Esophagus muscularis mucosa (tissue), 4 donors: ENCODE measurements around the gene FAM13A. TPM values are rescaled to one million over a fixed set of nuclear protein-coding genes. Genes with fewer than 3 reads are reported as not detected.

Experiments used
- DNase-seq: peaks from one replicate; pipeline ENCODE4 v3.0.0-alpha.2; 2017; ENCODE audit errors: extremely low spot score
- H3K27ac ChIP-seq, 4 donors: fragments of 200-600 bp; sonication (generic); replicated peaks in 1 of 4; 1 replicate in 3 of 4; 2 replicates in 1 of 4; pipeline ENCODE4 v1.5.1; 2016 to 2019; ENCODE audit warnings: mild to moderate bottlenecking in 1 of 4
- H3K27me3 ChIP-seq, 4 donors: fragments of 200-600 bp; sonication (generic); one replicate each; pipeline versions ENCODE4 v1.5.1 to v1.6.0; 2016 to 2019
- H3K36me3 ChIP-seq, 4 donors: fragments of 200-600 bp; sonication (generic); one replicate each; pipeline ENCODE4 v1.5.1; 2016 to 2019
- H3K4me1 ChIP-seq, 4 donors: fragments of 200-600 bp; sonication (generic); one replicate each; pipeline ENCODE4 v1.5.1; 2016 to 2019
- H3K4me3 ChIP-seq, 4 donors: fragments of 200-600 bp; sonication (generic); 1 replicate in 2 of 4; 2 replicates in 2 of 4; pipeline ENCODE4 v1.5.1; 2016 to 2019; ENCODE audit warnings: mild to moderate bottlenecking in 4 of 4, moderate library complexity in 1 of 4
- H3K9me3 ChIP-seq, 4 donors: fragments of 200-600 bp; sonication (generic); 1 replicate in 3 of 4; 2 replicates in 1 of 4; pipeline ENCODE4 v1.5.1; 2016 to 2019
- EP300 ChIP-seq: sonication (generic); formaldehyde crosslinking; IDR thresholded peaks from one replicate; pipeline ENCODE4 v1.6.1; 2017; ENCODE audit warnings: antibody characterized with exemption
- POLR2A ChIP-seq: fragments of 450-650 bp; IDR thresholded peaks from one replicate; pipeline ENCODE4 v1.6.1; 2017; ENCODE audit warnings: antibody characterized with exemption, moderate library complexity, mild to moderate bottlenecking, low read depth
- POLR2AphosphoS5 ChIP-seq, 2 donors: sonication (generic); formaldehyde crosslinking; IDR thresholded peaks; one replicate each; pipeline ENCODE4 v1.6.1; 2017; ENCODE audit warnings: antibody characterized with exemption in 2 of 2
- WGBS: methylation state at CpG from one replicate; pipeline ENCODE4 v1.1.5; 2018; 5-methylcytosine and 5-hydroxymethylcytosine counted together
- intact Hi-C: fragments of 100-400 bp; cut with DNase I; formaldehyde crosslinking; loops from one replicate; pipeline ENCODE4 v1.15.1; 2023
- total RNA-seq, 4 donors: library from RNA; depleted of rRNA; stranded (reverse); fragments of >200 nt; gene quantifications; one replicate each; pipeline versions ENCODE4 v1.1.0 to v1.2.1, GENCODE V29; 2016
- TF ChIP-seq, protein P1 (sequence below), 3 experiments: fragments of 200-600 bp in 2 of 3; fragments of 450-650 bp in 1 of 3; sonication (generic) in 2 of 3; IDR thresholded peaks; one replicate each; pipeline ENCODE4 v1.5.1; 2017 to 2019; ENCODE audit warnings: antibody characterized with exemption in 3 of 3, mild to moderate bottlenecking in 2 of 3, moderate library complexity in 1 of 3

Gene FAM13A
- total RNA-seq, 4 donors from 2014 or later, result 22.4 to 27.2 (median 26.0) TPM

DNA sequence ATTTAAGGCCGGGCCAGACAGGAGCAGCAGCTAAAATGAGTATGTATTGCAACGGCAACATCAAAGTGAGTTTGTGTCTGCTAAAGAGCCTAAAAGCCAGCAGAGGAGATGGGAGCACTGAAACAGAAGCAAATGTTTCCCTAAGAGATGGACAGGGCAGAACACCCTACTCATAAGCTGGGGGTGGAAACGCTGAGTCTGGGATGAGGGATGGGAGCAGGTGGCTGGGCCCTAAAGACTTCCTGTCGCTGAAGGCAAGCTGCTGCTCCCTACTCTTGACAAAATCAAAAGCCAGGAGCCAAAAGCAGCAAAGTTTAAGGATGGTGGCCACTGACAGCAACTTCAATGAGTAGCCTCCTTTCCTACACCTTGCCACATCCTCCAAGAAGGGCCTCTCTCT is 318.8 kb downstream of the FAM13A start:
- TF ChIP-seq, protein P1, sequence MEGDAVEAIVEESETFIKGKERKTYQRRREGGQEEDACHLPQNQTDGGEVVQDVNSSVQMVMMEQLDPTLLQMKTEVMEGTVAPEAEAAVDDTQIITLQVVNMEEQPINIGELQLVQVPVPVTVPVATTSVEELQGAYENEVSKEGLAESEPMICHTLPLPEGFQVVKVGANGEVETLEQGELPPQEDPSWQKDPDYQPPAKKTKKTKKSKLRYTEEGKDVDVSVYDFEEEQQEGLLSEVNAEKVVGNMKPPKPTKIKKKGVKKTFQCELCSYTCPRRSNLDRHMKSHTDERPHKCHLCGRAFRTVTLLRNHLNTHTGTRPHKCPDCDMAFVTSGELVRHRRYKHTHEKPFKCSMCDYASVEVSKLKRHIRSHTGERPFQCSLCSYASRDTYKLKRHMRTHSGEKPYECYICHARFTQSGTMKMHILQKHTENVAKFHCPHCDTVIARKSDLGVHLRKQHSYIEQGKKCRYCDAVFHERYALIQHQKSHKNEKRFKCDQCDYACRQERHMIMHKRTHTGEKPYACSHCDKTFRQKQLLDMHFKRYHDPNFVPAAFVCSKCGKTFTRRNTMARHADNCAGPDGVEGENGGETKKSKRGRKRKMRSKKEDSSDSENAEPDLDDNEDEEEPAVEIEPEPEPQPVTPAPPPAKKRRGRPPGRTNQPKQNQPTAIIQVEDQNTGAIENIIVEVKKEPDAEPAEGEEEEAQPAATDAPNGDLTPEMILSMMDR (IDR thresholded peaks at IDR 0.05), result no peak
- no peak for TF ChIP-seq POLR2AphosphoS5 (IDR thresholded peaks at IDR 0.05)
- H3K27me3 ChIP-seq, result no peaks in the 10 kb centered on the region
- H3K4me1 ChIP-seq, result peaks cover 0 to 64% (median 52%) of the 10 kb centered on the region in 4 donors
- H3K27ac ChIP-seq, result peak overlapping the region; percentile 45 to 73 (median 66)
- H3K9me3 ChIP-seq, result no peaks in the 10 kb centered on the region
- H3K36me3 ChIP-seq, result peaks cover 0 to 17% (median 8%) of the 10 kb centered on the region in 4 donors
- no peak for DNase-seq
- WGBS, result 75% methylated on average over 4 of the region's 4 CpGs
- no peak overlapping the region for H3K4me3 ChIP-seq
- intact Hi-C loops, result no loop called here

DNA sequence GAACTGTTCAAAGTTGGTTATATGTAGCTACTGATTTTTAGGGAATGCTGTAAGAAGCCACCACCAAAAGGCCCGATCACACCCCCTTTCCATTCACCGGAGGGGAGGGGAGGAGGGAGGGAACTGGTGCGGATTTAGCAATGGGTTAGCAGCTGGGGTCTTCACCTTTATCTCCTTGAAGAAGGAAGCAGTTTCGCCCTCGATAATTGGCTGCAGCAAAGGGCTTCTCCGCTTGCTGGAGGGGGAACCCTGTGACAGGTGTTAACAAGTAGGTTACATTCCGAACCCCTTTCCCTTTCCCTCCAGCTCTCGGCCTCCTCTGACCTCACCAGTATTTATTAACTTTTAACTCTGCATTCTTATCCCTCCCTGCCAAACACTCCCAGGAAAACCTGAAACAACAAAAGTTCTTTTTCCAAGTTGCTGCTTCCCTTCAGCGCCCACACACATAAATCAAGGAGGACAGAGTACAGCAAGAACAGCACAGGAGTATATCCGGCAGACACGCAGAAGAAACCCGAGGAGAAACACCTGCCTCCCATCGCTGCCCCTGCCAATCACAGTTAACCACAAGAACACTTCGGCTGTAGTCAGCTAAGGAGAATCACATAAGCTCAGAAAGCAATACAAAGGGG is 319.6 kb downstream of the FAM13A start:
- Histone ChIP-seq H3K27me3 (no peaks in the 10 kb centered on the region), H3K4me3 (peak overlapping the region in 2 of 4 donors; percentile 6 to 16), H3K4me1 (peaks cover 0 to 64% (median 52%) of the 10 kb centered on the region in 4 donors), H3K27ac (peak overlapping the region; percentile 45 to 73 (median 66)), H3K36me3 (peaks cover 0 to 17% (median 8%) of the 10 kb centered on the region in 4 donors), H3K9me3 (no peaks in the 10 kb centered on the region)
- intact Hi-C loops, result no loop called here
- TF ChIP-seq POLR2AphosphoS5 (IDR thresholded peaks at IDR 0.05), result peak in 1 of 2 donors; percentile 40
- TF ChIP-seq, protein P1 (IDR thresholded peaks at IDR 0.05), result no peak
- 27% methylated on average over 14 of the region's 14 CpGs for WGBS
- DNase-seq, result no peak

DNA sequence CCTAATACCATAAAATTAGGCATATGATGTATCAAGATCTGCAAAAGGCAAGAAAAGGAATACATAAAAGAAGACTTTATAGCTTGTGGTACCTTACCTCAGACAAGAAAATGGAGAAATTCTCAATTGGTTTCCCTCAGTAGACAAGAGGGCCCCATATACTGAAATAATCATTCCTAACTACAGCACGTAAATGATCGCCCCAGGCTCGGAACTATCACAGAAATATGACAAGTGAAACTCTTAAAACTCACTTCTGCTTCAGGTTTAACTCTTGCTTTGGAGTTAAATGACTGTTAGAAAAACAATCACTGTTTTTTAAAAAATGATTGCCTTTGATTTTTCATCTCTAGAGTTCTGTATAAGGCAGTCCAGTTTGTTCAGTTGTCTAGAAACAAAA is 320.7 kb downstream of the FAM13A start:
- H3K4me1 ChIP-seq, result peaks cover 0 to 64% (median 52%) of the 10 kb centered on the region in 4 donors
- H3K27ac ChIP-seq, result peak overlapping the region; percentile 45 to 73 (median 66)
- no peaks in the 10 kb centered on the region for H3K27me3 ChIP-seq
- no peak for DNase-seq
- peaks cover 2 to 24% (median 10%) of the 10 kb centered on the region in 4 donors for H3K36me3 ChIP-seq
- TF ChIP-seq POLR2A (no peak), EP300 (no peak), POLR2AphosphoS5 (IDR thresholded peaks at IDR 0.05) (no peak)
- TF ChIP-seq, protein P1 (IDR thresholded peaks at IDR 0.05), result no peak
- intact Hi-C loops, result no loop called here
- no peak overlapping the region for H3K4me3 ChIP-seq
- no peaks in the 10 kb centered on the region for H3K9me3 ChIP-seq
- WGBS, result 83% methylated on average over 3 of the region's 3 CpGs

DNA sequence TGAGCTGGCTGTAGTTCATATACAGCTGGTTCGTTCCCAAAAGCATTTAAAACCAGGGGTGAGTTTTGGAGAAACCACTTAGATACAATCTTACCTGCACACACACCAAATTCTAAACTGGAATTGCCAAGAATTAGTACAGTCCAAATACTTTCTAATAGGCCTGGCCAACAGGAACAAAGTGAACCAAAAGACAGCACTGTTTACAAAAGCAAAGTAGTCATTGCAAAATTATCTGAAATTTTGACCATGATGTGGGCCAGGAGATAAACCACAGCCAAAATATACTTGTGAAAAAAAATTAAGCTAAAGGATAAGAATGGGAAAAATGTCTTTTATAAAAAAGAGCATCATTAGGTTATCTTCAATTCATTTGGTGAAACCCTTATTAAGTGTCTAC is 321.4 kb downstream of the FAM13A start:
- H3K4me1 ChIP-seq, result peaks cover 0 to 64% (median 50%) of the 10 kb centered on the region in 4 donors
- WGBS, result 60% methylated on average over 1 of the region's 1 CpG
- intact Hi-C loops, result no loop called here
- peaks cover 9 to 31% (median 17%) of the 10 kb centered on the region in 4 donors for H3K36me3 ChIP-seq
- peak overlapping the region; percentile 45 to 73 (median 66) for H3K27ac ChIP-seq
- no peaks in the 10 kb centered on the region for H3K9me3 ChIP-seq
- no peaks in the 10 kb centered on the region for H3K27me3 ChIP-seq
- no peak overlapping the region for H3K4me3 ChIP-seq
- TF ChIP-seq EP300 (no peak), POLR2AphosphoS5 (IDR thresholded peaks at IDR 0.05) (peak in 1 of 2 donors; percentile 52)
- DNase-seq, result no peak

DNA sequence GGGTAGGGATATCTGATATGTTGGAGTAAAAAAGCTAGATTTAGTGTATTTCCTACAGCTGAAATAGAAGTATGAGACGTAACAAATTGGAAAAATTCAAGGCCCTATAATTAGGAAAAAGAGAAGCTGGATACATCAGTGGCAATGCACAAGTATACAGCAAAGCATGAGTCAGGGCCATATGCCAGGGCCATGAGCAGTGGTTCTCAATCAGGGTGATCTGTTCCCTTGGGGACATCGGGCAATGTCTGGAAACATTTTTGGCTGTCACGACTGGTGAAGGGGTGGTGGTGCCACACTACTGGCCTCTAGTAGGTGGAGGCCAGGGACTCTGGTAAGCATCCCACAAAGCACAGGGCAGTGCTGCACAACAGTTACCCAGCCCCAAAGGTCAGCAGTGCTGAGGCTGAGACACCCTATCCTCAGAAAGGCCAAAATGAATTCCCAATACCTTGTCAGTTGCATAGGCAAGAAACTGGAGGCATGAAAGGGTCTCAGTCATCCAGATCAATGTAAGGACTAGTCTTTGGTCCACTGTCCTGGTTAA is 322.5 kb downstream of the FAM13A start:
- TF ChIP-seq, protein P1 (IDR thresholded peaks at IDR 0.05), result no peak
- no peak for TF ChIP-seq EP300
- no peak for TF ChIP-seq POLR2AphosphoS5 (IDR thresholded peaks at IDR 0.05)
- no peak for TF ChIP-seq POLR2A
- Histone ChIP-seq H3K36me3 (peaks cover 14 to 42% (median 26%) of the 10 kb centered on the region in 4 donors), H3K27me3 (no peaks in the 10 kb centered on the region), H3K27ac (peak overlapping the region; percentile 8 to 66 (median 32)), H3K4me3 (no peak overlapping the region), H3K9me3 (no peaks in the 10 kb centered on the region), H3K4me1 (peaks cover 0 to 57% (median 45%) of the 10 kb centered on the region in 4 donors)
- WGBS, result 78% methylated on average over 3 of the region's 3 CpGs
- intact Hi-C loops, result no loop called here
- no peak for DNase-seq
